Stimulated activated CD4-positive, alpha-beta T cell treated with anti-CD3 and anti-CD28 coated beads, Interleukin-2, amount 100 ng/mL, for 4 hours (primary cell): ENCODE results near the gene LPCAT3.

Source experiments
- DNase-seq: peaks from one replicate; pipeline ENCODE4 v3.0.0-alpha.2; 2020; ENCODE audit warnings: low read depth

Gene LPCAT3

GRCh38 chr12:6952863-6953441 lies 65.3 kb downstream of the LPCAT3 start:
- DNase-seq, result no peak

GRCh38 chr12:6952121-6952862 lies 66.0 kb downstream of the LPCAT3 start:
- DNase-seq, result no peak

- no peak for DNase-seq
Observed at GRCh38 chr12:6951551-6952120, 66.6 kb downstream of the LPCAT3 start.

GRCh38 chr12:6950811-6951540 lies 67.3 kb downstream of the LPCAT3 start, which contains the start of gene PTPN6:
PTPN6 (plus strand) TSS chr12:6951356; CDS start chr12:6951513, 157 bp downstream.
- DNase-seq, result peak; percentile 76

- DNase-seq, result no peak
Observed at GRCh38 chr12:6950401-6950801, 67.9 kb downstream of the LPCAT3 start.

- no peak for DNase-seq
Observed at GRCh38 chr12:6948873-6949594, 69.2 kb downstream of the LPCAT3 start.

DNA sequence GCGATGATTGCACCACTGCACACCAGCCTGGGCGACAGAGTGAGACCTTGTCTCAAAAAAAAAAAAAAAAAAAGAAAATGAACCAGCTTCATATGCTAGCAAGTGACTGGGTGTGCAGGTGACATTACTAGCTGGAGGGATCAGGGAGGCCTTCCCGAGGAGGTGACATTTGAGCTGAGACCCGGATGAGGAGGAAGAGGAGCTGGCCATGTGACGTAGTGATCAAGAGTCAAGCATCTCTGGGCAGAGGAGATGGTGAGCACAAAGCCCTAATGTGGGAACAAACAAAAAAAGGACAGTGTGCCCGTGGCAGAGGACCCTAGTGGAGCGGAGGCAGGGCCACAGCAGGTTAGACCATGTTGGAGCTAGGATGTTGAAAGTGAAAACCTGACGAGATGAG lies 70.7 kb downstream of the LPCAT3 start:
- no peak for DNase-seq

GRCh38 chr12:6946920-6947374 lies 71.3 kb downstream of the LPCAT3 start:
- no peak for DNase-seq

DNA sequence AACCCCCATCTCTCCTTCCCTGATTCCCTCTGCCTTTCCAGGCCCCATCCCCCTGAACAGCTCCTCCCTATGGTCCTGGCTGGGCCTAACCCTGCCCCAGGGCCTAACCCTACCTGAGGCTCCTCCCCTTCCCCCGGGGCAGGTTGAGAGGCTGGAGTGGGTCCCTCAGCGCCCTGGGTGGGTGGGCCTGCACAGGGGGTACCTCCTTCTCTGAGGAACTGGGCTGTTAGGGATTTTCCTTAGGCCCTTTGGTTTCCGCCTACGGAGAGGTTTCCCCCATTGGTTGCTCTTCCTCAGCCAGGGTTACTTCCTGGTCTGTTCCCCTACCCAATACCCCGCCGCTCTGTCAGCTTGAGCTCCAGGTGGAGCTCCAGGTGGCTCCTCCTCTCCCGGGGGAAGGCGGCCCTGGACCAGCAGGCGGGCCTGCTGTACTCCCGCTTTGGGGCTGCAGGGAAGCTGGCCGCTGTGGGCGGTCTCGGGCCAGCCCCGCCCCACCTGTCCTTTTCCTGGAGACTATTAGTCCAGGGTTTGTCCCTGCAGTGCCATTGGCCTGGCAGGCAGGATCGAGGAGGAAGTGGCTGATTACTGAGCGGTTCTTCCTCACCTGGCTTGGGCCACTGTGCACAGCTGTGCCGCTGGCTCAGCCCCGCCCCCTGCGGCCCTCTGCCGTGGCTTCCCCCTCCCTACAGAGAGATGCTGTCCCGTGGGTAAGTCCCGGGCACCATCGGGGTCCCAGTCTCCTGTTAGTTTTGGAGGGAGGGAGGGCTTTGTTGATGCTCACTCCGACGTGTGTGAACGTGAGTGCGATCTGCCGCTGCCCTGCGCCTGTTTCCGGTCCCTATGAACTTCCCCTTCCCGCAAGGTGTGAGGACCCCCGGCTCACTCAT lies 72.0 kb downstream of the LPCAT3 start:
- no peak for DNase-seq

GRCh38 chr12:6945613-6946012 lies 72.7 kb downstream of the LPCAT3 start:
- no peak for DNase-seq

- DNase-seq, result peak; percentile 80
Observed at GRCh38 chr12:6944381-6945186, 73.7 kb downstream of the LPCAT3 start.

GRCh38 chr12:6943722-6944380 lies 74.4 kb downstream of the LPCAT3 start, which contains the start of the genes C12orf57 and RNU7-1:
C12orf57 (plus strand) TSS chr12:6944022; CDS start chr12:6944122, 100 bp downstream.
RNU7-1 (plus strand) TSS chr12:6943816.
- no peak for DNase-seq

GRCh38 chr12:6943389-6943721 lies 74.9 kb downstream of the LPCAT3 start:
- peak; percentile 70 for DNase-seq

DNA sequence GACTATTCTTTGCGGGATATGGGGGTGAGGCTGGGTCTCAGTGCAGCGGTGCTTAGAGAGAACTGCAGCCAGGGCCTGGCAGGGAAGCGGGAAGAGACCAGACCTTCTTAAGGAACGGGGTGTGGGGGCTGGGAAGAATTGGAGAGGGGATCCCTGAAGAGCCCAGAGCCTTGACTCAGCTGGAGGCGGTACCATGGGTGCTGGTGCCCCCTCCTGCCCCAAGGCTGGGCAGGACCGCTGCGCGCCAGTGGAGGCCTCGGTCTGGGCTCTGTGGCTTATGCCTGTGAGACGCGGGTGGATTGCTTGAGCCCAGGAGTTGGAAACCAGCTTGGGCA lies 76.0 kb downstream of the LPCAT3 start:
- no peak for DNase-seq

DNA sequence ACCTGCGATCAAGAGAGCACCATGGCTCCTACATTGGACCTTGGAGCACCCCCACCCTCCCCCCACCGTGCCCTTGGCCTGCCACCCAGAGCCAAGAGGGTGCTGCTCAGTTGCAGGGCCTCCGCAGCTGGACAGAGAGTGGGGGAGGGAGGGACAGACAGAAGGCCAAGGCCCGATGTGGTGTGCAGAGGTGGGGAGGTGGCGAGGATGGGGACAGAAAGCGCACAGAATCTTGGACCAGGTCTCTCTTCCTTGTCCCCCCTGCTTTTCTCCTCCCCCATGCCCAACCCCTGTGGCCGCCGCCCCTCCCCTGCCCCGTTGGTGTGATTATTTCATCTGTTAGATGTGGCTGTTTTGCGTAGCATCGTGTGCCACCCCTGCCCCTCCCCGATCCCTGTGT lies 76.5 kb downstream of the LPCAT3 start:
- no peak for DNase-seq

- DNase-seq, result no peak
Observed at GRCh38 chr12:6941267-6941666, 77.0 kb downstream of the LPCAT3 start.

DNA sequence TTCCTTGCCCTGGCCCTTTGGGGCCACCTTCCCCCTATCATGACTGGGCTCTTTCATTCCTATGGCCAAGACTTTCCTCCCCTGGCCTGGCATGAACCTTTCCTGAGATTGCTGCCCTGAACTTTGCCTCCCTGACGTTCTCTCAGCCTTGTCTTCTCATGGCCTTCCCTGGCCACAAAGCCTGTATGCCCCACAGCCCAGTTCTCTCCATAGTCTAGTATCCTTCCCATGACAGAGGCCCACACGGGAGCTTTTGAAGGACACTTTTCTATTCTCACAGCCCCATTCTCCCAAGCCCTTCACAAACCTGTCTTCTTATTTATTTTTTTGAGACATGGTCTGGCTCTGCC lies 79.1 kb downstream of the LPCAT3 start:
- DNase-seq, result no peak

GRCh38 chr12:6938353-6939190 lies 79.7 kb downstream of the LPCAT3 start:
- no peak for DNase-seq
